ENCODE results near the gene PARVA. TPM values are rescaled to one million over a fixed set of nuclear protein-coding genes. Genes with fewer than 3 reads are reported as not detected.

PARVA gene
- total RNA-seq, 4 donors from 2014 or later = 10.0 to 25.0 (median 14.2) TPM

- intact Hi-C loops (cut with DNase I; ENCODE audit: low total_unique reads) = no loop called here
- TF ChIP-seq POLR2A (IDR thresholded peaks at IDR 0.05) = no peak
- no peak for TF ChIP-seq CTCF (IDR thresholded peaks at IDR 0.05)
- WGBS, 2 donors = 97 to 99% methylated on average over 9 of the region's 9 CpGs
- H3K4me3 ChIP-seq (ENCODE audit: low read depth, poor library complexity, severe bottlenecking) = no peak overlapping the region
- DNase-seq (ENCODE audit: low spot score in 2 of 2) = no peak
Observed at GRCh38 chr11:12395333-12395732, 18.0 kb downstream of the PARVA start.

- no peak overlapping the region for H3K4me3 ChIP-seq (ENCODE audit: low read depth, poor library complexity, severe bottlenecking)
- TF ChIP-seq POLR2A (IDR thresholded peaks at IDR 0.05) (no peak), CTCF (IDR thresholded peaks at IDR 0.05) (no peak)
- 49 to 62% methylated on average over 5 of the region's 5 CpGs for WGBS, 2 donors
- DNase-seq (ENCODE audit: low spot score in 2 of 2) = no peak
- intact Hi-C loops (cut with DNase I; ENCODE audit: low total_unique reads) = no loop called here
Observed at GRCh38 chr11:12397931-12398334, 20.6 kb downstream of the PARVA start.

- DNase-seq (ENCODE audit: low spot score in 2 of 2) = no peak
- no peak for TF ChIP-seq CTCF (IDR thresholded peaks at IDR 0.05)
- no peak for TF ChIP-seq POLR2A (IDR thresholded peaks at IDR 0.05)
- no peak overlapping the region for H3K4me3 ChIP-seq (ENCODE audit: low read depth, poor library complexity, severe bottlenecking)
- intact Hi-C loops (cut with DNase I; ENCODE audit: low total_unique reads) = no loop called here
Observed at GRCh38 chr11:12399355-12399754, 22.0 kb downstream of the PARVA start.

- DNase-seq (ENCODE audit: low spot score in 2 of 2) = no peak
- WGBS, 2 donors = 88 to 89% methylated on average over 4 of the region's 4 CpGs
- intact Hi-C loops (cut with DNase I; ENCODE audit: low total_unique reads) = no loop called here
- no peak for TF ChIP-seq POLR2A (IDR thresholded peaks at IDR 0.05)
- TF ChIP-seq CTCF (IDR thresholded peaks at IDR 0.05) = no peak
- no peak overlapping the region for H3K4me3 ChIP-seq (ENCODE audit: low read depth, poor library complexity, severe bottlenecking)
Observed at GRCh38 chr11:12402025-12402424, 24.7 kb downstream of the PARVA start.

GRCh38 chr11:12402691-12403120 is 25.3 kb downstream of the PARVA start:
- TF ChIP-seq CTCF (IDR thresholded peaks at IDR 0.05) (no peak), POLR2A (IDR thresholded peaks at IDR 0.05) (no peak)
- intact Hi-C loops (cut with DNase I; ENCODE audit: low total_unique reads) = no loop called here

More at GRCh38 chr11:12402691-12403120, 25.3 kb downstream of the PARVA start:
- WGBS, 2 donors = 74 to 80% methylated on average over 8 of the region's 8 CpGs
- no peak overlapping the region for H3K4me3 ChIP-seq (ENCODE audit: low read depth, poor library complexity, severe bottlenecking)
- DNase-seq (ENCODE audit: low spot score in 2 of 2) = no peak

Measured in lower leg skin (tissue), 4 donors.